Keratinocyte (primary cell): ENCODE results near the gene CFP. TPM values are rescaled to one million over a fixed set of nuclear protein-coding genes. Genes with fewer than 3 reads are reported as not detected.
A peak's percentile ranks its signal among the peaks of the same experiment; 100 is the strongest.

Source experiments
- DNase-seq: peaks from one replicate; pipeline ENCODE4 v3.0.0-alpha.2; 2011; ENCODE audit warnings: low read depth, missing footprints, low spot score
- FAIRE-seq: peaks from 2 replicates; lab custom pipeline; 2011; peaks lifted over from hg19 to GRCh38; lab: Jason Lieb, UNC
- H2AFZ ChIP-seq: 2 replicates; pipeline ENCODE4 v1.6.0; 2012; ENCODE audit warnings: low read length, control low read depth, inconsistent platforms; ENCODE audit not compliant: control insufficient read depth
- H3K27ac ChIP-seq: 2 replicates; pipeline ENCODE4 v1.5.1; 2011; ENCODE audit warnings: low read length; ENCODE audit not compliant: control insufficient read depth, insufficient read depth
- H3K27me3 ChIP-seq: 3 replicates; pipeline ENCODE4 v1.6.0; 2011; ENCODE audit warnings: low read length; ENCODE audit not compliant: control insufficient read depth, insufficient read depth; ENCODE audit errors: extremely low read depth
- H3K36me3 ChIP-seq, 2 experiments: 2 replicates in 1 of 2; 3 replicates in 1 of 2; pipeline ENCODE4 v1.5.1; 2011; ENCODE audit warnings: low read length in 2 of 2, mild to moderate bottlenecking in 1 of 2; ENCODE audit not compliant: control insufficient read depth in 2 of 2, insufficient read depth in 2 of 2; ENCODE audit errors: extremely low read depth in 1 of 2
- H3K4me1 ChIP-seq: 3 replicates; pipeline ENCODE4 v1.5.1; 2011; ENCODE audit warnings: low read length; ENCODE audit not compliant: control insufficient read depth, insufficient read depth; ENCODE audit errors: extremely low read depth
- H3K4me2 ChIP-seq: 3 replicates; pipeline ENCODE4 v1.6.0; 2011; ENCODE audit warnings: low read depth, low read length; ENCODE audit not compliant: control insufficient read depth, insufficient read depth; ENCODE audit errors: extremely low read depth
- H3K4me3 ChIP-seq, 3 experiments: fragments of 200-600 bp in 1 of 3; sonication (generic) in 1 of 3; 2 replicates in 2 of 3; 3 replicates in 1 of 3; pipeline ENCODE4 v1.5.1; 2011 to 2016; ENCODE audit warnings: low read length in 3 of 3, mild to moderate bottlenecking in 3 of 3, control low read depth in 2 of 3, inconsistent platforms in 1 of 3, low read depth in 1 of 3, mixed read lengths in 1 of 3, mixed run types in 1 of 3, moderate library complexity in 1 of 3; ENCODE audit not compliant: control insufficient read depth in 2 of 3, insufficient read depth in 2 of 3; ENCODE audit errors: extremely low read depth in 1 of 3
- H3K79me2 ChIP-seq: 2 replicates; pipeline ENCODE4 v1.6.0; 2012; ENCODE audit warnings: low read length; ENCODE audit not compliant: control insufficient read depth, insufficient read depth
- H3K9ac ChIP-seq: 3 replicates; pipeline ENCODE4 v1.6.0; 2011; ENCODE audit warnings: low read length; ENCODE audit not compliant: control insufficient read depth, insufficient read depth; ENCODE audit errors: extremely low read depth
- H3K9me1 ChIP-seq: 3 replicates; pipeline ENCODE4 v1.6.0; 2011; ENCODE audit warnings: low read length; ENCODE audit not compliant: control insufficient read depth, insufficient read depth; ENCODE audit errors: extremely low read depth
- H3K9me3 ChIP-seq: 2 replicates; pipeline ENCODE4 v1.5.1; 2012; ENCODE audit warnings: low read depth, low read length; ENCODE audit not compliant: control insufficient read depth
- H4K20me1 ChIP-seq: 3 replicates; pipeline ENCODE4 v1.6.0; 2011; ENCODE audit warnings: low read length; ENCODE audit not compliant: control insufficient read depth, insufficient read depth; ENCODE audit errors: extremely low read depth
- EZH2 ChIP-seq: IDR thresholded peaks from one replicate; pipeline ENCODE4 v1.6.1; 2012; ENCODE audit warnings: inconsistent platforms, mild to moderate bottlenecking, low read length, moderate library complexity
- dilution Hi-C: fragments of 300-500 bp; cut with MboI; formaldehyde crosslinking; loops from one replicate; pipeline ENCODE4 v1.7.0; 2020; ENCODE audit warnings: low sequenced_read_pairs; ENCODE audit not compliant: extremely low pct_ligation_motif_present
- polyA plus RNA-seq, 5 experiments: library from polyadenylated mRNA; depleted of rRNA in 3 of 5; stranded (reverse) in 3 of 5; stranded (forward) in 1 of 5; unstranded in 1 of 5; fragments of >200 nt; gene quantifications; 1 replicate in 1 of 5; 2 replicates in 3 of 5; 3 replicates in 1 of 5; pipeline versions ENCODE4 v1.2.1 to v1.2.3, GENCODE V29; 2011 to 2012; ENCODE audit warnings: missing spikeins in 2 of 5, low read depth in 1 of 5, low replicate concordance in 1 of 5
- TF ChIP-seq, protein P1 (sequence below), 3 experiments: IDR thresholded peaks in 1 of 3; conservative IDR thresholded peaks in 1 of 3; optimal IDR thresholded peaks in 1 of 3; 2 replicates in 2 of 3; 3 replicates in 1 of 3; pipeline versions ENCODE3 to v1.5.1; 2011; ENCODE audit warnings: low read length in 3 of 3, mild to moderate bottlenecking in 3 of 3, moderate library complexity in 2 of 3, control low read depth in 1 of 3, inconsistent platforms in 1 of 3; ENCODE audit not compliant: insufficient read depth in 2 of 3; ENCODE audit errors: extremely low read depth in 1 of 3

CFP gene
- polyA plus RNA-seq, 1 donor (not counting 4 experiments of a cell fraction or from before 2014, with no cell fraction given): 0.04 TPM

DNA sequence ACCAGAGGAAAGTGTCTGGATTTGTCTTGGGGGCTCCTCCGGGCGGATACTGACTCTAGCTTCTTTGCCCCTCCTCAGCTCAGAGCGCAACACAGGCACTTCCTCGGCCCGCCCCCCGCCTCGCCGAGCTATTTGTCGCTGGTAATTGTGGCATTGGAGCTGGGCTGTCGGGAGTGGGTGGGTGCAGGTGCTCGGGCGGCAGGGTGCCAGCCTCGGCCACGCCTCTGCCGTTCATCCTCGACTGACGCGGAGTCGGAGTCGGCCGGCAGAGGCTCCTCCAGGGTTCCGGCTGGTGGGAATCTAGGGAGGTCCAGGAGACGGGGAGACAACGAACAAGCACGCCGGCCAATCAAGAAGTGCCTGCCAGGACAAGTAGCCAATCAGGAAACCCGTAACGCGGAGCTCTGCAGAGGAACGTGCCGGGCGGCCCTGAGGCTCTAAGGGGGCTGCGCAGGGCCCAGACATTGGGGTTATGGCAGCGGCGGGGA, 6.1 kb downstream of the CFP start:
- Histone ChIP-seq H3K9ac (no peak overlapping the region), H3K27me3 (peaks cover 10% of the 10 kb centered on the region), H3K36me3 (no peaks in the 10 kb centered on the region), H3K4me1 (no peaks in the 10 kb centered on the region), H3K27ac (no peak overlapping the region), H3K9me3 (no peaks in the 10 kb centered on the region), H4K20me1 (no peaks in the 10 kb centered on the region), H3K4me2 (peak overlapping the region; percentile 36), H3K9me1 (no peaks in the 10 kb centered on the region), H3K4me3 (peak overlapping the region in 1 of 3 experiments; percentile 13), H3K79me2 (no peaks in the 10 kb centered on the region), H2AFZ (no peak overlapping the region)
- DNase-seq (no peak), FAIRE-seq (no peak)
- TF ChIP-seq, protein P1, sequence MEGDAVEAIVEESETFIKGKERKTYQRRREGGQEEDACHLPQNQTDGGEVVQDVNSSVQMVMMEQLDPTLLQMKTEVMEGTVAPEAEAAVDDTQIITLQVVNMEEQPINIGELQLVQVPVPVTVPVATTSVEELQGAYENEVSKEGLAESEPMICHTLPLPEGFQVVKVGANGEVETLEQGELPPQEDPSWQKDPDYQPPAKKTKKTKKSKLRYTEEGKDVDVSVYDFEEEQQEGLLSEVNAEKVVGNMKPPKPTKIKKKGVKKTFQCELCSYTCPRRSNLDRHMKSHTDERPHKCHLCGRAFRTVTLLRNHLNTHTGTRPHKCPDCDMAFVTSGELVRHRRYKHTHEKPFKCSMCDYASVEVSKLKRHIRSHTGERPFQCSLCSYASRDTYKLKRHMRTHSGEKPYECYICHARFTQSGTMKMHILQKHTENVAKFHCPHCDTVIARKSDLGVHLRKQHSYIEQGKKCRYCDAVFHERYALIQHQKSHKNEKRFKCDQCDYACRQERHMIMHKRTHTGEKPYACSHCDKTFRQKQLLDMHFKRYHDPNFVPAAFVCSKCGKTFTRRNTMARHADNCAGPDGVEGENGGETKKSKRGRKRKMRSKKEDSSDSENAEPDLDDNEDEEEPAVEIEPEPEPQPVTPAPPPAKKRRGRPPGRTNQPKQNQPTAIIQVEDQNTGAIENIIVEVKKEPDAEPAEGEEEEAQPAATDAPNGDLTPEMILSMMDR (optimal IDR thresholded peaks at IDR 0.05 in 1 of 3, IDR thresholded peaks at IDR 0.05 in 1 of 3, conservative IDR thresholded peaks at IDR 0.05 in 1 of 3; ENCODE audit: extremely low read depth in 1 of 3, insufficient read depth in 2 of 3, low read length in 3 of 3): no peak
- TF ChIP-seq EZH2: peak; percentile 46
- dilution Hi-C loops: no loop called here

DNA sequence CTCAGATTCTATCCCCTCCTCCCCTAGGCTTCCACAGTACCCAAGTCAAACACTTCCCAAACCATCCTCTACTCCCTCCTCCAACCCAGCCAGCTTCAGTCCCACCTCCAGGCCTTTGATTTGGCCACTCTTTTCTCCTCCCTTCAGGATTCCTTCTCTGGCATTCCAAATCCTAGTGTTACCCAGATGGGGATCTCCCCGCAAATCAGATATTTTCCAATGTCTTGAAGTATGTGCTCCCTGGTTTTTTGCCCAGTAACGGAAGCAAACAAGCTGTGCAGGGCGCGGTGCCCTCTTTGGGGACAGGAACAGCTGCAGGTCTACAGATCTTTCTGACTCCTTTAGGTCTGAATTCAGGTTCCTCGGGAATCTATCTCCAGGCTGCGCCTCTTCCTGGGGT, 7.9 kb downstream of the CFP start:
- Histone ChIP-seq H3K27me3 (peaks cover 10% of the 10 kb centered on the region), H3K4me2 (no peak overlapping the region), H3K79me2 (no peaks in the 10 kb centered on the region), H2AFZ (no peak overlapping the region), H3K36me3 (no peaks in the 10 kb centered on the region), H3K9me1 (no peaks in the 10 kb centered on the region), H3K9ac (no peak overlapping the region), H3K4me1 (no peaks in the 10 kb centered on the region), H3K9me3 (no peaks in the 10 kb centered on the region), H4K20me1 (no peaks in the 10 kb centered on the region), H3K4me3 (no peak overlapping the region), H3K27ac (no peak overlapping the region)
- dilution Hi-C loops: no loop called here
- no peak for DNase-seq
- FAIRE-seq: no peak
- TF ChIP-seq, protein P1 (optimal IDR thresholded peaks at IDR 0.05 in 1 of 3, IDR thresholded peaks at IDR 0.05 in 1 of 3, conservative IDR thresholded peaks at IDR 0.05 in 1 of 3; ENCODE audit: extremely low read depth in 1 of 3, insufficient read depth in 2 of 3, low read length in 3 of 3): no peak
- no peak for TF ChIP-seq EZH2
